WTC11 (cell line): ENCODE results near the gene CLBA1.

ENCODE experiments used
- JUN ChIP-seq: sonication (generic); formaldehyde crosslinking; IDR thresholded peaks from 2 replicates; pipeline ENCODE4 v1.8.0; 2023; ENCODE audit warnings: mild to moderate bottlenecking, missing genetic modification reagents
- NFE2L1 ChIP-seq: sonication (generic); formaldehyde crosslinking; IDR thresholded peaks from 2 replicates; pipeline ENCODE4 v1.8.1; 2023; ENCODE audit warnings: missing genetic modification reagents
- USF2 ChIP-seq: sonication (generic); formaldehyde crosslinking; IDR thresholded peaks from 2 replicates; pipeline ENCODE4 v1.8.1; 2023; ENCODE audit warnings: mild to moderate bottlenecking, missing genetic modification reagents, moderate library complexity
- TF ChIP-seq, protein P1 (sequence below): fragments of 200-600 bp; IDR thresholded peaks from 2 replicates; pipeline ENCODE4 v1.8.0; 2022; ENCODE audit warnings: antibody characterized with exemption
- TF ChIP-seq, protein P2 (sequence below): sonication (generic); formaldehyde crosslinking; conservative IDR thresholded peaks from 2 replicates; pipeline ENCODE4 v1.8.1; 2022; ENCODE audit warnings: mild to moderate bottlenecking, missing genetic modification reagents
- TF ChIP-seq, protein P3 (sequence below): sonication (generic); formaldehyde crosslinking; IDR thresholded peaks from 2 replicates; pipeline ENCODE4 v1.8.1; 2022; ENCODE audit warnings: missing genetic modification reagents, borderline replicate concordance
- TF ChIP-seq, protein P4 (sequence below): sonication (generic); formaldehyde crosslinking; IDR thresholded peaks from 2 replicates; pipeline ENCODE4 v1.8.1; 2022; ENCODE audit warnings: low read depth, mild to moderate bottlenecking, moderate library complexity, missing genetic modification reagents, borderline replicate concordance

DNA sequence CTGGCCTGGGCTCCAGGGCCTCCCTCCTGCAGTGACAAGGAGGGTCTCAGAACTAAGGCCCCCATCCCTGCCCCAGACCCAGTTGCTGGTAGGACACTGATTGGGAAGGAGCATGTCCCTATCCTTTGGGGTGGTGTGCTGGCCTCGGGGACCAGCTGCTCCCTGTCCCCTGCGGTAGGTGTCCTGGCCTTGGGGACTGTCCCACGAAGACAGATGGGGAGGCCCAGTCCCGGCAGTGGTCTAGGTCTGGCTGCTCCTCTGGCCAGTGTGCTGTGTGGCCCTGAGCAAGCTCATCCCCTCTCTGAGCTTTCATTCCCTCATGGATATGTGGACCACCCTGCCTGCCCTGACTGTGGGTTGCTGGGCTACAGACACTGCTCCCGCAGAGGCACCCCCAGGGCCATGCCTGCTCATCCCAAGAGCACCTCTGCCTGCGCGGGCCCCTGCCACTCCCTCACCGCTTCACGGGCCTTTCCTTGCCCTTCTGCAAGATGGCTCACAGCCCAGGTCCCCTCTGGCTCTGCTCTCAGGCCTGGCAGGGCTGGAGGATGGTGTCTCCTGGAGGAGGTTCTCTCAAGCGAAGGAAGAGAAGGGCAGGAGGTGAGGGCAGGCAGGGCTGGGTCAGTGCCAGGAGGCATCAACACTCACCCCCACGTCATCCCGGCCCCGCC, 19.9 kb upstream of the CLBA1 start:
- TF ChIP-seq, protein P1, sequence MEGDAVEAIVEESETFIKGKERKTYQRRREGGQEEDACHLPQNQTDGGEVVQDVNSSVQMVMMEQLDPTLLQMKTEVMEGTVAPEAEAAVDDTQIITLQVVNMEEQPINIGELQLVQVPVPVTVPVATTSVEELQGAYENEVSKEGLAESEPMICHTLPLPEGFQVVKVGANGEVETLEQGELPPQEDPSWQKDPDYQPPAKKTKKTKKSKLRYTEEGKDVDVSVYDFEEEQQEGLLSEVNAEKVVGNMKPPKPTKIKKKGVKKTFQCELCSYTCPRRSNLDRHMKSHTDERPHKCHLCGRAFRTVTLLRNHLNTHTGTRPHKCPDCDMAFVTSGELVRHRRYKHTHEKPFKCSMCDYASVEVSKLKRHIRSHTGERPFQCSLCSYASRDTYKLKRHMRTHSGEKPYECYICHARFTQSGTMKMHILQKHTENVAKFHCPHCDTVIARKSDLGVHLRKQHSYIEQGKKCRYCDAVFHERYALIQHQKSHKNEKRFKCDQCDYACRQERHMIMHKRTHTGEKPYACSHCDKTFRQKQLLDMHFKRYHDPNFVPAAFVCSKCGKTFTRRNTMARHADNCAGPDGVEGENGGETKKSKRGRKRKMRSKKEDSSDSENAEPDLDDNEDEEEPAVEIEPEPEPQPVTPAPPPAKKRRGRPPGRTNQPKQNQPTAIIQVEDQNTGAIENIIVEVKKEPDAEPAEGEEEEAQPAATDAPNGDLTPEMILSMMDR, result no peak
- TF ChIP-seq NFE2L1 (CRISPR knock-in tag) (no peak), USF2 (CRISPR knock-in tag) (no peak), JUN (CRISPR knock-in tag) (no peak)
- TF ChIP-seq, protein P2, sequence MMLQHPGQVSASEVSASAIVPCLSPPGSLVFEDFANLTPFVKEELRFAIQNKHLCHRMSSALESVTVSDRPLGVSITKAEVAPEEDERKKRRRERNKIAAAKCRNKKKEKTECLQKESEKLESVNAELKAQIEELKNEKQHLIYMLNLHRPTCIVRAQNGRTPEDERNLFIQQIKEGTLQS (CRISPR knock-in tag), result no peak
- TF ChIP-seq, protein P3, sequence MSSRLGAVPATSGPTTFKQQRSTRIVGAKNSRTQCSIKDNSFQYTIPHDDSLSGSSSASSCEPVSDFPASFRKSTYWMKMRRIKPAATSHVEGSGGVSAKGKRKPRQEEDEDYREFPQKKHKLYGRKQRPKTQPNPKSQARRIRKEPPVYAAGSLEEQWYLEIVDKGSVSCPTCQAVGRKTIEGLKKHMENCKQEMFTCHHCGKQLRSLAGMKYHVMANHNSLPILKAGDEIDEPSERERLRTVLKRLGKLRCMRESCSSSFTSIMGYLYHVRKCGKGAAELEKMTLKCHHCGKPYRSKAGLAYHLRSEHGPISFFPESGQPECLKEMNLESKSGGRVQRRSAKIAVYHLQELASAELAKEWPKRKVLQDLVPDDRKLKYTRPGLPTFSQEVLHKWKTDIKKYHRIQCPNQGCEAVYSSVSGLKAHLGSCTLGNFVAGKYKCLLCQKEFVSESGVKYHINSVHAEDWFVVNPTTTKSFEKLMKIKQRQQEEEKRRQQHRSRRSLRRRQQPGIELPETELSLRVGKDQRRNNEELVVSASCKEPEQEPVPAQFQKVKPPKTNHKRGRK (CRISPR knock-in tag), result no peak
- TF ChIP-seq, protein P4, sequence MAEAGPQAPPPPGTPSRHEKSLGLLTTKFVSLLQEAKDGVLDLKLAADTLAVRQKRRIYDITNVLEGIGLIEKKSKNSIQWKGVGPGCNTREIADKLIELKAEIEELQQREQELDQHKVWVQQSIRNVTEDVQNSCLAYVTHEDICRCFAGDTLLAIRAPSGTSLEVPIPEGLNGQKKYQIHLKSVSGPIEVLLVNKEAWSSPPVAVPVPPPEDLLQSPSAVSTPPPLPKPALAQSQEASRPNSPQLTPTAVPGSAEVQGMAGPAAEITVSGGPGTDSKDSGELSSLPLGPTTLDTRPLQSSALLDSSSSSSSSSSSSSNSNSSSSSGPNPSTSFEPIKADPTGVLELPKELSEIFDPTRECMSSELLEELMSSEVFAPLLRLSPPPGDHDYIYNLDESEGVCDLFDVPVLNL (CRISPR knock-in tag), result no peak
